Pons (tissue), 1 donor: Measurements from ENCODE around the gene VPS13D.
A peak's percentile ranks its signal among the peaks of the same experiment; 100 is the strongest.

Experiments used
- DNase-seq: peaks from one replicate; pipeline ENCODE4 v3.0.0-alpha.2; 2016; ENCODE audit warnings: low spot score

The VPS13D gene

DNA sequence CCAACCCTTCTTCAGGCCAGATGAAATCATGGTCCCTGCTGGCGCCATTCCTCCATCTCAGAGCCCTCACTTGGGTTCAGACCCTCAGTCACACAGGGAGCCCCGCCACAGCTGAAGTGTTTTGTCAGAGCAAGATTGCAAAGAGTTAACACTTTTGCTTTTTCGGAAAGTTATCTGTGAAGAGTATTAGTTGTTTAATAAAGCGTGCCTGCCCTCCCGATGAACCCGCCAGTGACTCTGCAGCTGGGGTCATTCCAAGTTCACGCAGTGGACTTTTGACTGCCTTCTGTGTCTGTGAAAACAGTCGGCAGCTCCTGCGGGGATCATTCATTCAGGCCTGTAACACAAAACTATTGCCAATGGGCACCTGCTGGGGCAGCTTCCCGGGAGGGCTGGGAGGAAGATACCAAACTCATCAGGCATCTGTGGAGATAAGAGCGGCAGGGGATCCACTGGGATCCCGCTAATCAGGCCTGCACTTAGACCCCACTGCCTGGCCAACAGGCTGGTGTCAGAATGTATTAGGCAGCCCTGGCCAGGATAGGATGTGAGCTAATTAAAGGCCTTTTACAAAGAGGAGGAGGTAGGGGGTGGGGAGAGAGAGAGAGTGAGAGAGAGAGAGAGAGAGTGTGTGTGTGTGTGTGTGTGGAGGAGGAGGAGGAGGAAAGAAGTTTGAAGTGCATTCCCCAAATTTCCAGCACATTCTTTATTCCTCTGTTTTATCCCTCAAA, 203.7 kb downstream of the VPS13D start:
- no peak for DNase-seq

DNA sequence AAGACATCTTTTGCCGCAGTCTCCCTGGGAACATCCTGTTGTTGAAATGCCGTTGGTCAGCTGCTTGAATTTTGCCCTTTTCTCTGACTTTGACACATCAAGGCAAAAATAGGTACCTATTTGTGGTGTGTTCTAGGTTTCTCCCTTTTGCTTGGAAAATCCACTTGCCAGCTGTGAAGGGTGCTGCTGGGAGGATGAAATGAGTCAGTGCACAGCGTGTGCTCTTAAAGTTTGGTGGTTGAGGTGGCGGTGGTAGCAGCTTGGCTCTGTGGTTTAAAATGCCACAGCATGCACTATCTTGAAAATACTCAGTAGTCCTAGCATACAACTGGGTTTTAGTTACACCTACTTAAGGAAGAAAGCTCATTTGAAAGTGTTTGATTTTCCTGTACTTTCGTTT, 204.3 kb downstream of the VPS13D start:
- DNase-seq = no peak

DNA sequence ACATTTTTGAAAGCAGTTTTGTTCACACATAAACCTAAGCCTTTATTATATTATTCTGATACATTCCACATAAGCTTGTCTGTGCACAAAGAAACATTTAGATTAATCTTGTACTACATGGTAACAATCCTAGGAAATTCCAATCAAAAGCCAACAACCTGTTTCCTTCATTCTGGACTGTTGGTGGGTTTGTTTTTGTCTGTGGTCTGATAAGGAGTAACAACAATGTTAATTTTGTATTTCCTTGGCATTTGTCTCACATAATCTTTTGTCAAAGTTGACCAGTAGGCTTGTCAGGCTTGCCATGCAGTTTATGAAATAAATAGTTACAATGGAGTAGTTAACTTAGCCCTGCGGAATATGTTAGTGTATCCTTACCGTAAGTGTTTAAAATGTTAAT, 204.9 kb downstream of the VPS13D start:
- DNase-seq = no peak

DNA sequence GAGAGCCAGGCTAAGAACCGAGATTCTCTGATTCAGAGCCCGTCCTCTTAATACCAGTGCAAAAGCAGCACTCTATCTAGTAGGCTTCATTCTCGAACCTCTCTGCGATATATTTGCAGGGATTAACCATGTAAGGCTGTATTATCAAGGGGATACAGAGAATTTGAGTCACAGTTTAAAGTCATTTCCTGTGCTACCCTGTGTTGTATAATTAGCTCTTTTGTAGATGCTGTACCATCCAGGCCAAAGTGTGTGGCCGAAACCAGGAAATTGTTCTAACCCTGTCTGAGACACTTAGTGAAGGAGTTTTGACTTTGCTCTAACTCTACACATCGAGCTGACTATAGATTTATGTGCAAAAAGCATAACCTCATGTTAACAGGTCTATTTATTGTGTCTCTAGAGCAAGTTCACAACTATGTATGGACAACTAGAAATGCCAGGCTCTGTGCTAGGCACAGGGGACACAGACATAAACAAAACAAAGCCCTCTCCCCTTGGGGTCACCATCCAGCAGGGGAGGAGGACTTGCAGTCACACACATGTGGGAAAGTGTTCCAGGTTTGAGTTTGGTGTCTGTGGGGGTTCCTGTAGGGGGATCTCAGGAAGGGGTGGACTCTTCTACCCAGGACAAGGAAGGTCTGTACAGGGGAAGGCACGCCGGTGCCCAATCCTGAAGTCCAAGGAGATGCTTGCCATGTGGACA, 206.0 kb downstream of the VPS13D start:
- DNase-seq = no peak

DNA sequence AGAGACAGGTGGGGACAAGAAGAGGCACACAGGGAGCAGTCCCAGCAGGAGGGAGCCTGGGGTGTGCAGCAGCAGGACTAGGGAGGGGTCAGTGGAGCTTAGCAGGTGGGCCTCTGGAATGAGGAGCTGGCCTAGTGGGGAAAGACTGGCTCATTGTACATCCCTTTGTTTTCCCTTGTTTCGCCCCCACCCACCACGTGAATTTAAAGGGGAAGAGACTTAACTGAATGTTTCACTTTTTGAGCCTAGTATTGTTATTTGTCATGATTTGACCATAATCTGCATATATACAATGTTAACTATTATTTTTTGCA, 206.5 kb downstream of the VPS13D start:
- no peak for DNase-seq

DNA sequence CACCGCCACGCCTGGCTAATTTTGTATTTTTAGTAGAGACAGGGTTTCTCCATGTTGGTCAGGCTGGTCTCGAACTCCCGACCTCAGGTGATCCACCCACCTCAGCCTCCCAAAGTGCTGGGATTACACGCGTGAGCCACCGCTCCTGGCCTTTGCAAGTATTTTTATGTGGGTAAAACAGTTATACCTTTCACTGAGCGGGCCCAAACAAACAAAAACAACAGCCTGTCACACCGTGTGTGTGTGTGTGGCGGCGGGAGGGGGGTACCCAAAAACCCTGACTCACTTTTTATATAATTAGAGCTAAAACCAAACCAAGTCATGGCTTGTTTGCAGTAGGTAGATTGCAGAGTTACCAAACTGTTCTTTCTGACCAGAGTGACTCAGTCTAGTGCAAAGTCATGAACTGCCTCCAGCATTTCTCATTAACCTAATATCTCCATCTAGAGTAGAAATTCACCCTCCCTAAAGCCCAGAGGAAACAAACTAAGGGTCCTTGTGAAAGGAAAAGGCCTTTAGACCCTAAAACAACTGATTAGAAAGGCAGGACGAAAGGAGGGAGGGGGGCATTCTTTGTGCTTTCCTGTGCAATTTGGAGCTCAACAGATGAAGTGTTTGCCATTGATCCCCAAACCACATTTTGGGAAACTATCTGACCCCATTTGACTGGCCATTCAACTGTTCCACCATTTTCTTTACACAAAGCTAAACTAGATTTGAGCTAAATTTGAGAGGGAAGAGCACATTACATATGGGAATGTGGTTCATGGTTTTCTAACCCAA, 207.2 kb downstream of the VPS13D start:
- no peak for DNase-seq

DNA sequence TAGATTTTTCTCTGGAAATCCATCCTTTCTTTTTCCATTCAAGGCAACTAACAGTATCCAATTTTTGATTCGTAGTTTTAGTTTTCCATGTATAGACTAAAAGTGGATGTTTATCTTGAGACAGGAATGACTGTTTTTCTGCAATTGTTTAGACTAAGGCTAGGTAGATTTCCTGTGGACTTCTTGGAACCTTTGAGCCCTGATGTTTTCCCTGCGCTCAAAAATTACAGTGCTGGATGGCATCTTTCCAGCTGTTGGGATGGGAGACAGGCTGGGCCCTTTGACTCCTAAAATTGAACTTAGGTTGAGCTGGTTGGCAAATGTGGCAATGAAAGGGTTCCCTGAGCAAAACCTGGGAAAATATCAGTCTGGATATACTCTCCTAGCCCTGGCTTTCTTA, 207.8 kb downstream of the VPS13D start:
- no peak for DNase-seq

DNA sequence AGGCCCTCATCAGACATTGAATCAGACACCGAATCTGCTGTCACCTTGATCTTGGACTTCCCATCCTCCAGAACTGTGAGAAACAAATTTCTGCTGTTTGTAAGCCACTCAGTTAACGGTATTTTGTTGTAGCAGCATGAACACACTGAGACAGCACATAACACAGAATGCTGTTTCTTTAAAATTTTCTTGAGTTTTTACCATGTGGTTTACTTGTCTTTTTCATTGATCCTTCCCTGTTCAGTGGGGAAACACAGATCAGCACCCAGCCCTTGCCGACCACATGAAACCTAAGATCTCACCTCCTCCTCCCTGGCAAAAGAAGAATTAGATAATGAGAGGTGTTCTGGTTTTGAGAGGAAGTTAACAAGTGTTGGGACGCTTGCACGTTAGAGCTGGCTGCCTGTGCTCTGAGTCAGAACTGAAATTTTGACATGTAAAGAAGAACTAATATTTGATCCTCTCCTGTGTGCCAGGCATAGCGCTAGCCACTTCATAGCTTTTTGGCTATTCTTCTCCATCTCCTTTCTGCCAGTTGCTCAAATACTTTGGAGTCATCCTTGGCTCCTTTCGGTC, 208.6 kb downstream of the VPS13D start:
- no peak for DNase-seq

DNA sequence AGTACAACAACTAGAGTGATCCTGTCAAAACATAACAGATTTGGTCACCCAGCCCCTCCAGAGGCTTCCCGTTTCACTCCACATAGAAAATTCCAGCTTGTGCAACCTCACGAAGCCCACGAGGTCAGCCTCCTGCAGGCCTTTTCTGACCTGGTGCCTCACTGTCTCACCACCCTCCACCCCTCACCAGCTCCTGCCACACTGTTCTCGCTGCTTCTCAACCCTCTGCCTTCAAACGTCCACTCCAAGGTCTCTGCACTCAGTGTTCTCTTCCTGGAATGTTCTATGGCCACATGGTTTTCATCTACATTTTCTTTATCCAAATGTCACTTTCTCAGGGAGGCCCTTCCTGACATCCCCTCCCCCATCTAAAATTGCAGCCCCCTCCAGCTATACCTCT, 209.2 kb downstream of the VPS13D start:
- no peak for DNase-seq

DNA sequence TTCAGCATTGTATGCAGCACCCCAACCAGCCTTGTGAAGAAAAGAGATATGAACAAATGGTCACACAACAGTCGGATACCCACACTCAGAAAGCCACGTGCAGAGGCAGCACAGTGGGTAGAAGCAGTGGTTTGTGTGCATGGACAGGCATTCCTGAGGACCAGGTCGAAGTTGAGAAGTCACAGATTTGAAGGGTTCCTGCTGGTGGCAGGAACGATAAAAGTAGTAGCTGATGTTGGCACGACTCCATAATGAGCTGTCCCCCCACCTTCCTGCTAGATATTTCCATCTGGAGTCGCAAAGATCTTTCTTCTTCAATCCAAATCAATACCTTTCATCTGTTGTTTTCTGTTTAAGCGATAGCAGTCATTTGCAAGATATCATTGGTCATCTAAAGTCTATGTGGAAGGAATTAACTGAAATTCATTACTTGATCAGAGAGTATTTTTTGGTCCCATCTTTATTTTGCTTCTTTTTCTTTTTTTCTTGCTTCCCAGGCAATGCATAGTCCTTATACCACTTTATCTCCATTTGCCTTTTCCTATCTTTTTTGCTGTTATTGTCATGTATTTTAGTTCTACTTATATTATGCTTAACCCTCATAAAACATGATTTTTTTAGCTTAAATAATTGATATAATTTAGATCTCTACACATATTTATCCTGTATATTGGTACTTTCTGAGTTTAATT, 211.7 kb downstream of the VPS13D start:
- no peak for DNase-seq

DNA sequence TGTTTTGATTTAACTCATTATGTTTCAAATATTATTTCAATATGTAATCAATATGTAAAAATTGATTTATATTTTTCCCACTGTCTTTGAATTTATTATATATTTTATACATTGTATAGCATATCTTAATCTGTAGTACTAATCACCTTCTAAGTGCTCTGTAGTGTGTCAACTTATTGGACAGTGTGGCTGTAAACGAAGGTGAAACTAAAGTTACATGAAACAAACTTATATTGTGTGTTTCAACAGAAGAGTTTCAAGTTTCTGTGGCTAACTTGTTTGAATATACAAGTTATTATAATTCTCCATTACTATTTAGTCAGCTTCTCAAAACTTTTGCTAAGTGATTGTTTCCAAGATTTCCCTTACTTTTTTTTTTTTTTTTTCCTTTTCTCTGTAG, 212.4 kb downstream of the VPS13D start:
- no peak for DNase-seq

DNA sequence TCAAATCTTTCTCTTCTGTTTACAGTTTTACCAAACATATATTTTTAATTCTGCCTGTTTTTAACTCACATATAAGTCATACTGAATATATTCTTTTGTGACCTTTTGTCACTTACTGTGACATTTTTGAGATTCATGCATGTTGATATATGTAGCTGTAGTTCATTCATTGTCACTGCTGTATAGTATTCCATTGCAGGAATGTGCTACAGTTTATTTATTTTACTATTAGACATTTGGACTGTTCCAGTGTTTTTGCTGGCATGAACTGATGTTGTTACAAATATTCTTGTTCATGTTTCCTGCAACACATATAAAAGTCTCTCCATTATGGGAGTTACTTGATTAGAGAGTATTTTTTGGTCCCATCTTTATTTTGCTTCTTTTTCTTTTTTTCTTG, 213.3 kb downstream of the VPS13D start:
- no peak for DNase-seq

DNA sequence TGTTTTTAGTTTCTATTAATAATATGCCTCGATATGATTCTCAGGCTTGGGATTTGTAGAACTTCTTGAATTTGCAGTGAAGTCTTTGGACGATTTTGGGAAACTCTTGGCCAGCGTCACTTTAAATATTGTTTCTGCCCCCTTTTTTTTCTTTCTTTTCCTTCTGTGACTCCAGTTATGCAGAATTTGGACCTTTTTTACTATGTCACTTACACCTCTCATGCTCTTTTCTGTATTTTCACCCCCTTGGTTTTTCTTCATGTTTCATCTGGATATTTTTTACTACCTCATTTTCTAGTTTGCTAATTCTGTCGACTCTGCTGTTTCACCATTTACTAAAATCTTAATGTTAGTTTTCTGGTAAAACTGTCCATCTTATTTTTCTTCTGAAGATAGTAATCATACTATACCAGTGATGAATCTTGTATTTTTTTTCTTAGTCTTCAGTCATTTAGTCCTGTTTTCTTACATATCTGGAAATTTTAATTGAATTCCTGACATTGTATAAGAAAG, 214.6 kb downstream of the VPS13D start:
- no peak for DNase-seq

DNA sequence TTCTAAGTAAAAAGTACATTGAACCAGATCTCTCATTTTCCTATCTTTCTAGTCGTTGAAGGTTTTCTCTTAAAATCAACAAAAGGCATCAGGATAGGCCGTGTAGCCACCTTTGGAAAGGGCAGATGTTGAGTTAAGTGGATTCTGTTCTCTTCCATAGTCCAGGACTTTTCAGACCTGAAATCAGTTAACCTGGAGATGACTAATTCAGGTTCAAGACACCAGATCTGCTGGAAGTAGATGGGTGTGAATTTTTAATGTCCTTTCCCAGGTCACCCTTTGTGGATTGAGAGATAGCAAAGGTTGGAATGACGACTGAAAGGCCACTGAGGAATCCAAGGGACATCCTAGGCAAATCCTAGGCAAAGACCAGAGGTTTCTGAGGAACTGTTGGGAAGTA, 215.4 kb downstream of the VPS13D start:
- DNase-seq = no peak

DNA sequence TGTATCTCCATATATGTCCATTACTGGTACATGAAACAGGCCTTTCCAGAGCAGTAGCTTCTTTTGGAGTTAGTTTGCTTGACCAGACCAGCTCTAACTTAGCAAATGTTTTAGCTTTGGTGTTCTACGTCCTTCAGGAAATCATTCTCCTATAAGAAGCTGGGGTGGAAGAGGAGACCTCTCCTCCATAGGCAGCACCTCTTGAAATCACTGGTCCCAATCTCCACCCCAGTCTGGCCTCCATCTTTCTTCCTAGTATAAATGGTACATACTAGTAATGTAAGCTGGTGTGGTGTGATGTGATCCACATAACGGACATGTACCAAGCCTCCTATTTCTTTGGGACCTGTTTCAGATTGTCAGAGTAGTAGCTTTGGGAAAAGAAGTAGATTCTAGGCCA, 216.8 kb downstream of the VPS13D start:
- DNase-seq = no peak

DNA sequence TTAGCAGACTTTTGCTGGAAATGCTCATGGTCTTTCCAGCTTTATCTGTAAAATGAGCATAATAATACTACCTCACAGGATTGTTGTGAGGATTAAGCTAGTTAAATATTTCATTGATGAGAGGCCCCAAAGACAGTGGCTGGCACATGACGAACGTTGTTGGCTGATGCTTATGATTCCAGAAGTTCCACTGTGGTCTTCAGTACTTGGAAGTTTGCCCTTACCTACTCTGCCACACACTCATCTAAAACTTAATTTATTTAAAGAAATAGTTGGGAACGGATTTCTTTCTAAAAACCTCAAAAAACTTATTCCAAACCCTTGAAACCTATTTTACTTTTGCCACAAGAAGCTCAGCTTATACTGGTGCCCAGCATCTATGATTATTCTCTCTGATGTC, 217.5 kb downstream of the VPS13D start:
- no peak for DNase-seq

DNA sequence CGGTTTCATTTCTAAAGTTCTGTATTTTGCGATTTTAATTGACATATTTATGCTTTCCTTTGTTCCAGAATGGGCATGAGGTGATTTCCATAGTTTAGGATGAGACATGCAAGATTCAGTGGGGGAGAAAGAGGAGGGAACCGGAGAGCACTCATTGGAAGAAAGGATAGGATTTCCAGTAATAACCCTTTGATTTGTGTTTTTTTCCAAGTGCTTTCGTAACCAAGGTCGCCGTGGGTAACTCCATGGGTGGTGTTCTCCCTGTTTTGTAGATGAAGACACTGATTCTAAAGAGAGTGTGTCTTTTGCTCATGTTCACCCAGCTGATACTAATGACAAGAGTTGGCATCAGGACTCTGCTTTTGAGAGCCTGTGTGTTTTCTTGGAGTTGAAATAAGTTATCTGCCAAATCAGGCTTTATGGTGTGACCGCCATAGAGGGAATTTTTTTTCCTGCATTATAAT, 218.1 kb downstream of the VPS13D start:
- DNase-seq = no peak

DNA sequence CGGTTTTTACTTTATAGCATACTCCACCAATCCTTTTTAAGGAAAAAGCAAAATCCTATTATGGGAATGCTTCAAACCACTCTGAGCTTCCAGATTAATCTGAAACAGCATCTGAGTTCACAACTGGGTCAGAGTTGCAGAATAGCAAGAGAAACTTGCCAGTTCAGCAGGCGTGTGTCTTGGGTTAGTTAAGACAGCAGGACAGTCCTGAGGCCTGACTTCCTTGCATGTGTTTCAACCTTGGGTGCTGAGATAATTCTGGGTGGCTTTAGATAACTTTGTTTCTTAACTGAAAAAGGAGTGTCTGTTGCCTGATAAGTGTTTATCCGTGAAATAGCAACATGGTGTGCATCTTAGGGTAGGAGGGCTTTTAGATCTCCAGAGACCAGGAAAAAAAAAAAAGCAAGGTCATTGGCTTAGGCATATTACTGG, 218.9 kb downstream of the VPS13D start:
- DNase-seq = peak; percentile 65

DNA sequence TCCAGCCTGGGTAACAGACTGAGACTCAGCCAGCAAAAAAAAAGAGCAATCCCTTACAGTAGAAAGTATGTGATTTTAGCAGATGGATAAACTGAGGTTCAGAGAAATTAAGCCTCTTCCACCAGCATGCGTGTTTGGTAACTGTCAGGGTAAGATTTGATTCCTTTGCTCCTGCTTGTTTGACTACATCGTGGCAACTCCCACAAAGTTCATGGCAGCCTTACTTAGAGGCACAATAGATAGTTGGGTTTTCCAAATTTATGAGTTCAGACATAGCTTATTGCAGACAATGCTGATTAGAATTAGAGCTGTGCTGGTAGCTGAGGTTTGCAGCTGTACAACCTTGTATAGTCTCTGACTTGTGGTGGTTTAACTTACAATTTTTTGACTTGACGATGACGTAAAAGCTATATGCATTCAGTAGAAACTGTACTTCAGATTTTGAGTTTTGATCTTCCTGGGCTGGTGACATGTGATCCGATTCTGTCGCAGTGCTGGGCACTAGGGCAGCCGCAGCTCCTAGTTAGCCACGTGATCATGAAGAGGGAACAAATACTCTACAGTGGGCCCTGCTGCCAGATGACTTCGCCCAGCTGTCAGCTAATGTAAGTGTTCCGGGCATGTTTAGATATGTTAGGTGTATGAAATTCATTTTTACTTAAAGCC, 220.4 kb downstream of the VPS13D start:
- peak; percentile 86 for DNase-seq

DNA sequence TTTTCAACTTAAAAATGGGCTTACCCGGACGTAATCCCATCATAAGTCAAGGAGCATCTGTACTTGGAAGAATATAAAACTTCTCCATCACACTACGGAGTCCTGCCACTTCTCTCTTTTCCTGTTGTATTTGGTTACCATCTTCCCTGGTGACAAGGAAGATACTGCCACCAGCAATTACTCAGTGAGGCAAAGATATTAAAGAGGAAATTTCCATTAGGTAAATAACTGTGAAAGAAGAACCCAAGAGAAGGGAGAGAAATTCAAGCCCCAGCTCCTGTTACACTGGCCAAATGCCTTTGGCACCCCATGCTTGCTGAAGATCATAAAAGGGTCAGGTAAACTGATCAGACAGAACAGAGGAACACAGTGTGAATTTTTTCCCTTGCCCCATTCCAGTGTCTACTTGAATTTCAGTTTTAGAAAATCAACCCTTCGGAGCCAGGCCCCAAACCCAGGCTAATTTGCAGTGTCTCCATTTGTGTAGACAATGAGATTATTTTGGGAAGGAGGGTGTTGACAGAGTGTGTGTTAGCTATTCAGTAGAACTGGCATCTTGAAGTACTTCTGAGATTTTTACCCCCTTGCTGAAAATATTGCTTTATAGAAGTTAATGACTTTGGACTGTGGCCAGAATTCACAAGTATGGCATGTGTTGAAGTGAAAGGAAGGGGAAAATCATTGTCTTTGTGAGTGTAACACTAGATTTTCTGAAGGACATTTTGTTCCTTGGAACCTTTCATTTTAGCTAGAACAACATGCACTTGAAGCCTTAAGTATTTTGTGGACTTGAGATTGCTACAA, 221.1 kb downstream of the VPS13D start:
- DNase-seq = no peak

DNA sequence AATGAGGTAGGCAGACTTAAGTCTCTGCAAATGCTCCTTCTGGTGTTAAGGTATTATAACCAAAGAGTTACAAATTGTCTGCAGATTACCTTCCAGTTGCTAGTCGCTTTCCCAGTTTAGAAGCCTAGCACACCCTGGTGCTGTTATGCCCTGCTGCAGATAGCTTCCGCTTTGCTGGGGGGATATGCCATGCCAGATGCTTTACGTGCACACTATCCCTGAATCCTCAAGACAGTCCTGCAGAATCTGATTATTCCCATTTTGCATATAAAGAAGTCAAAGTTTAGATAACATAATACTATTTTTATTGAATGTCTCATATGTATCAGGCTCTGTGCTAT, 221.7 kb downstream of the VPS13D start:
- DNase-seq = no peak
